CD4-positive, alpha-beta T cell treated with Interleukin-6 at 100 ng/mL for 8 hours (primary cell): Measurements from ENCODE around the gene DBNL.

Source experiments
- DNase-seq: peaks from one replicate; pipeline ENCODE4 v3.0.0-alpha.2; 2020; ENCODE audit warnings: mixed read lengths, low spot score

DBNL gene

DNA sequence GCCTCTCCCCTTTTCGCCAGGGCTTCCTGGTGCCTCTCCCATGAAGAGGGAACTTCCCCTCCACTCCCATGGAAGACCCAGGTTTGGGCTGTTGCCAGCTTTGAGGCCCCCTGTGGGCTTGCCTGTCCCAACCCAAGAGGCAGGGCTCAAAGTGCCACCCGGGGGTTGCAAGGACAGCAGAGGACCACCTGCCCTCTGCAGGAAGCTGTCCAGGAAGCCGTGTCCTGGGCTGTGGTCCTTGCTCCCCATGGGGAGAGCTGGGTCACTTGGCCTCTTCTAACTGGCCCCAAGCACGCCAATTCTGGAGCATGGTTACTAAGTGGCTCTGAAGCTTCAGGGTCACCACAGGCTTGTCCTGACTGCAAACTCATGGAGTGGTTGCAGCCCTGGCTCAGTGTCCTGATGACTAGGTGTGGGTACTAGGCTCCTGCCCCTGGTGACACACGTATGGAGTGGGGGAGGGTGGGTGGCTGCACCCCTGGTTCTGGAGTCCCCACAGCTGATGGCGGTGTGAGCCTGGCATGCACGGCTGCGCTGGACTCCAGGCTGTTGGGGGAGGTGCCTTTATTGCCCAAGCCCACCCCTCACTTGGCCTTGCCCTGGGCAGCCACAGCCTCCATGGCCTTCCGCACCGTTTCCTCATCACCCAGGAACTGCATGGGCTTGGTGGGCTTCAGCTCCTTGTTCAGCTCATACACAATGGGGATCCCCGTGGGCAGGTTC lies 17.8 kb downstream of the DBNL start:
- DNase-seq, result no peak

DNA sequence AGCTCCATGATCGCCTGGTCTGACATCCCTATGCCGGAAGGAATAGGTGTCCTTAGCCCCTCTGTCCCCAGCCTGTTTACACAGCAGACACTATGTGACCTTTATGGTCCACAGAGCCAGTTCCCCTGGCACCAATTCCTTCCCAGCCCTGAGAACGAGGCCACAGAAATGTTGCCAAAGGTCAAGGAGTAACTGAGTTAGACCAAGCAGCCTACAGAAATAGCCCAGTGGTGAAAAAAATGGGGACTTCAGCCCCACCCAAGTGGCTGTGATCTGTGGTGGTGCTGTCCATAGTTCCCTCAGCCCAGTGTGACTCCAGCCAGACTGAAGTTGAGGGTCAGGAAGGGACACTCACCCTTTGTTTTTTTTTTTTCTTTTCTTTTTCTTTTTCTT lies 18.4 kb downstream of the DBNL start:
- no peak for DNase-seq

DNA sequence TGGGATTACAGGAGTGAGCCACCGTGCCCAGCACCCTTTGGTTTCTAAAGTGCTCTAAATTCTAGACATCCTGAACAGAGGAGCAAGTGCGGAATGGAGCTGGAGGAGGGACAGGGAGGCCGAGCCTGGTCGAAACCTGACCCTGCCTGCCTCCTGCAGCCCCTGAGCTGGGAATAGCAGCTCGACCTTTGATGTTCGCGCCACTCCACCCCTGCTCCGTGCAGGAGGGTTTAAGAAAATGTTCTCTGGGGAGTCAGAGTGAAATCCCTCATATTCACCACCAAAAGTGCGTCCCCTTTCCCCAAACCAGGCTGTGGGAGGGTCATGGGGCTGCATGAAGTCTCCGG lies 19.0 kb downstream of the DBNL start:
- no peak for DNase-seq

DNA sequence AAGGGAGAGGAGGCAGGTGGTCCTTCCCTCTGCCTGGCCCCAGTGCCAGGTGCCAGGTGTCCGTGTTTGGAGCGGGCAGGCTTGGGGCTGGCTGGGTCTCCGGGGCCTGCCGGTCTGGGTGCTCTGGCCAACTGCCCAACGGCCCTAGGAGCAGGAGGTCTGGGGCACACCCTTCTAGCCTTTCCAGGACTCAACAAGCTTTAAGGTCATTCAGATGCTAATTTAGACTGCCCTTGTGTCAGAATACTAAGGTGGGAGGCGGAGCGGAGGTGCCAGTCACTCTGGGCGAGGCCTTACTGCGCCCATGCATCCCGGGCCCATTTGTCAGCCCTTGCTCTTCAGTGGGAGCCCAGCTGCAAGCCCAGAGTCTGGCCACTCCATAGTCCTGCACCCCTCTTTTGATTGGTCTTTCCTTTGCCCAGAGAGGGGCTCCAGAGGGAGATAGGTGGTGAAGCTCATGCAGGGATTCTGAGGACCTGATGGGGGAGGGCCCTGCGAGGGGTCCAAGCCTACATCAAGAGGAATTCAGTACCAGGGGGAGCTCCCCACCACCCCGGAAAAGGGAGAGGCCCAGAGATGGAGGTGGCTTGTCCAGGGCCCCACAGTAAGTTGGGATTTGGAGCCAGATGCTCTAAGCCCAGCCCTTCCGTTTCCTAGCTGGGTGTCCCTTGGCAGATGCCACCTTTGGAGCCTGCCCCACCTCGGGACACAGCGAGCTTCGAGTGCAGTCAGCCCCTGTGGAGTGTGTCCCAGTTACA lies 19.6 kb downstream of the DBNL start:
- no peak for DNase-seq

DNA sequence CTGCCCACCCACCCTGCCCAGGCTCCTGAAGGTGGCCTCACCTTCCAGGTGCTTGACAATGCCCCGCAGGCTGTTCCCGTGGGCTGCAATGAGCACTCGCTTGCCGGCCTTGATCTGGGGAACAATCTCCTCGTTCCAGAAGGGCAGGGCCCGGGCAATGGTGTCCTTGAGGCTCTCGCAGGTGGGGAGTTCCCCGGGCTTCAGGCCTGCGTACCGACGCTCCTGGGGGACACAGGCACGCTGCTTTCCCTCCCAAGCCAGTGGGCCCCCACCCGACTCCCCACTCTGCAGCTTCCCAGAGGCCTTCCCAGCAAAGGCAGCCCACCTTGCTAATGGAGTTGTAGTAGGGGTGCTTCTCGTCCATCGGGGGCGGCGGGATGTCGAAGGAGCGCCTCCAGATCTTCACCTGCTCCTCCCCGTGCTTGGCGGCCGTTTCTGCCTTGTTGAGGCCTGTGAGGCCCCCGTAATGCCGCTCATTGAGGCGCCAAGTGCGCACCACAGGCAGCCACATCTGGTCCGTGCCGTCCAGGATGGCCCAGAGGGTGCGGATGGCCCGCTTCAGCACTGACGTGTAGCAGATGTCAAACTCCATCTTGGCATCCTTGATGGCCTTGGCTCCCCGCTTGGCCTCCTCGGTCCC lies 20.4 kb downstream of the DBNL start:
- DNase-seq, result no peak

DNA sequence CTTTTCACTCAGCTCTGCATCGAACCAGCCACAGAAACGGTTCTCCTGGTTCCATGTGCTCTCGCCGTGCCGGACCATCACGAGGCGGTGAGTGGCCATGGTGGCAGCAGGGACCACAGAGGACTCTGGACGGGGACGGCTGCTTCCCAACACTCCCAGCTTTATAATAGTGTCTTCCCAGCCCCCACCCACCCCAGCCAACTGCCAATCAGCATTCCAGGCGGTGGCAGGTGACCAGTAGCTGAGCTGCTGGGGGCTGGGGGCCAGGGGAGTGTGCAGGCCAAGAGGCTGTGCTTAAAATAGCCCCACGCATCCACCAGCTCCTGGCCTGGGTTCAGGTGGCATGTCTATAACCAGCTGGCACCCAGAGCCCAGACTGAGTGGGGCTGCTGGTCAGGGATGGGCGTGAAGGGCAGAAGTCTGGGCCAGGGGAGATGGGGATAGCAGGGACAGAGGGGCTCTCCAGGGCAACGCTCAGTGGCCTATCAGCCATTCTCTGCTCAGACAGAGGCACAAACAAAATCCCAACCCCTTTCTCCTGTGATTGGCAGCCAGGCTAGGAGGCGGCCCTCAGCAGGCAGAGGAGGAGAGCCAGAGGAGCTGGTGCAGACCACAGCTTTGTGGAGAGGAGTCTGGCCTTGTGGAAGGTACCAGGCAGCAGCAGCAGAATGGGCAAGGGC lies 21.1 kb downstream of the DBNL start, which contains the start of gene PGAM2:
Gene PGAM2 (minus strand): TSS at position 137 of the 680 bp plus-strand sequence. CDS start 38 bp downstream, at position 99.
- no peak for DNase-seq

DNA sequence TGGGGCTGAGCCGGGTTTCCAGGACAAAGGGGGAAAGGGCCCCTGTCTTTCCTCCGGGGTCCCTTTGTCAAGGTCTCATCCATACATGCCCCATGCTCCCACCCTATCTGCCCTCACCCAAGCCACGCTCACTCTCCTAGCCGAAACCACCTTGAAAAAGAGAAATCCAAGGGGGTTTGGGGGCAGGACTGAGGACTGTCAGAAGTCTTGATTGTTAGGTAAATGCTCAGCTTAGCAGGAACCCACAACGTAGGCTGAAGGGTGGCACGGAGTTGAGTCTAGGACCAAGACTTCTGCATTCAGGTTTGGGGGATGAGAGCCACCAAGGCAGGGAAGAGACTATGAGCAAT lies 21.6 kb downstream of the DBNL start:
- no peak for DNase-seq

DNA sequence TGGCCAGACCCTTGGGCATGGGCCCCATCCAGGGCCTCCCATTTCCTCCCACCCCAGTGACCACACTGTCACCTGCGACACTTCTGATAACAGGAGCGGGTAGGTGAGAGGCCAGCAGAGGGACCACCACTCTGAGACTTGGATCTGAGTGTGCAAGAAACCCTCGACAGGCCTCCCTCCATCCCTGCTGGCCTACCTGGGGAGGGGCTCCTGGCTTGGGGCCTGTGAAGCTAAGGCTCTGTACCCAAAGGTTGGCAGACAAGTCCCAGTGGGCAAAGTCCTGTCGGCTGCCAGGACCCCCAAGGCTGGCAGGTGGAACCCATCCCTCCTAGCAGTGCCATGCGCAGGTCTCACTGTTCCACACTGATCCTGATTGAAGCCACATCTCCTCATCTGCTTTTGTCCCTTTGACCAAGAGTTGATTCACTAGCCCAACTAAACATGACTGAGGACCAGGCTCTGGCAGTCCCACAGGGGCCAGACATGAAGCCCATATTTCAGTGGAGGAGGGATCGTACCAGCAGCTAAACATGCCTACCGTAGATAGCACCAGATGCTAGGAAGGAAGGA lies 22.1 kb downstream of the DBNL start:
- no peak for DNase-seq

DNA sequence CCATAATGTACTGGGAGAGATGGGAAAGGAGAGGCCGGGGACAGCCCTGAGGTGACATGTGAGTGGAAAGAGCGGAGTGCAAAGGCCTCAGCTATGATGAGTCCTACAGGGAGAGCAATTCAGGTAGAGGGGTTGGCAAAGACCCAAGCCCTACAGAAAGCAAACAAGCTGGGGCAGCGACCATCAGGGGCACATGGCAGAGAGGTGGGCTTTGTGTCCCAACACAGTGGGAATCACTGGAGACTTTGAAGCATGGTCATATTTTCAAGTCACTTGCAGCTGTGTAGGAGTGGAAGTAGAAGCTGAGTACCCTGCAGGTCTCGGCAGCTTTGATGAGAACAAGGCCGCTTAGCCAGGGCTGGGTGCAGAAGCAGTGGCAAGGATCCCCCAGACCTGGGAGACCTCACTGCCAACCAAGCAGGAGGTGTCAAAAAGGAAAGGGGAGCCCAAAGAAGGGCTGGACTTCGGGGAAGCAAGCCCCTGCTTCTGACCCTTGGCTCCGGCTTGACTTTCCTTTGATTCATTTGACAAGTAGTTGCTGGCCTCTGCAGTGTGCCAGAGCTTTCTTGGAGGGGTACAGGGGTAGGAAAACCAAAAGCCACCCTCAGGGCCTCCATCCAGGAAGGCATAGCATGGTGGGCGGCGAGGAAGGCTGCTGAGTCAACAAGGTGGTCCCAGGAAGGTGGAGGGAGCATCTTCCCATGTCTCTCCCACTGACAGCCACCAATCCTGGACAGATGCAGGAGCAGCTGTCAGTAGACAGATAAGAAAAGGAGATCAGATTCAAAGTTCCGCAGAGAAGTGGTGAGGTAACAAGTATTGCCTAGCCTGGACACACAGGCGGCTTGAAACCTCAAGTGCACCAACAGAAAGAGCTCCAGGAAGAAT lies 22.8 kb downstream of the DBNL start:
- DNase-seq, result no peak

DNA sequence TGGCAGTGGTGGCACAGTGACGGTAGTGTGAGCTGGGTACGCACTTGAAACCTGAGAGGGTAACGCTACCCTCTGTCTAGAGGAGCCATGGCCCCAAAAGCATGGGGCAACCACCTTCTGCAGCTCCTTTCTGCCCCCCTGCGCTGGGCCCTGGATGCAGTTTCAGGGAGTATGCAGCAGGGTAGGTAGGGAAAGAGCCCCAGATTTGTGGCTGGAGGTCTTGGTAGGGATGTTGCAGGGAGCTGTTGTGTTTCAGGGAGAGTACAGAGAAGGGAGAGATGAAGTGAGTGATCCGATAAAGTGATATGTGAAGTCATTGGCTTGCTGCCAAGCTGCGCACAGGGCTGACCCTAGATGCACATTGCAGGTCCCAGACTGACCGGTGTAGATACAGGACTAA lies 23.6 kb downstream of the DBNL start:
- no peak for DNase-seq

DNA sequence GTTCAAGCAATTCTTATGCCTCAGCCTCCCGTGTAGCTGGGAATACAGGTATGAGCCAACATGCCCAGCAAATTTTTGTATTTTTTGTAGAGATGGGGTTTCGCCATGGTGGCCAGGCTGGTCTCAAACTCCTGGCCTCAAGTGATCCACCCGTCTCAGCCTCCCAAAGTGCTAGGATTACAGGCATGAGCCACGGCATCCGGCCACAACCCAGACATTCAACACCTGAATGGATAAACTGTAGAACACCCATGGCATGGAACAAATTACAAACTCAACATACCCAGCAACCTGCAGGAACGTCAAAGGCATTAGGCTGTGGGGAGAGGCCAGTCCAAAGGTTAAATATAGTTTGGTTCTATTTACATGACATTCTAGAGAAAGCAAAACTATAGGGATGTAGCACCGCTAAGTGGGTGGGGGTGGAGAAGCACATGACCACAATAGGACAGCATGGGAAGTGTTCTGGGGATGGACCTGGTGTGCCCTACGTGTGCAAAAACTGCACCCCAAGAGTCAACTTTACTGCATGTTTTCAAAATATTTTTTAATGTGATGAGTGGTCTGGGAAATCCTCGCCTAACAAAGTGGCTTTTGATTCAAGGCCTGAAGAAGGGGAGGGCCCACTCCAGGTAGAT lies 27.3 kb downstream of the DBNL start:
- no peak for DNase-seq

DNA sequence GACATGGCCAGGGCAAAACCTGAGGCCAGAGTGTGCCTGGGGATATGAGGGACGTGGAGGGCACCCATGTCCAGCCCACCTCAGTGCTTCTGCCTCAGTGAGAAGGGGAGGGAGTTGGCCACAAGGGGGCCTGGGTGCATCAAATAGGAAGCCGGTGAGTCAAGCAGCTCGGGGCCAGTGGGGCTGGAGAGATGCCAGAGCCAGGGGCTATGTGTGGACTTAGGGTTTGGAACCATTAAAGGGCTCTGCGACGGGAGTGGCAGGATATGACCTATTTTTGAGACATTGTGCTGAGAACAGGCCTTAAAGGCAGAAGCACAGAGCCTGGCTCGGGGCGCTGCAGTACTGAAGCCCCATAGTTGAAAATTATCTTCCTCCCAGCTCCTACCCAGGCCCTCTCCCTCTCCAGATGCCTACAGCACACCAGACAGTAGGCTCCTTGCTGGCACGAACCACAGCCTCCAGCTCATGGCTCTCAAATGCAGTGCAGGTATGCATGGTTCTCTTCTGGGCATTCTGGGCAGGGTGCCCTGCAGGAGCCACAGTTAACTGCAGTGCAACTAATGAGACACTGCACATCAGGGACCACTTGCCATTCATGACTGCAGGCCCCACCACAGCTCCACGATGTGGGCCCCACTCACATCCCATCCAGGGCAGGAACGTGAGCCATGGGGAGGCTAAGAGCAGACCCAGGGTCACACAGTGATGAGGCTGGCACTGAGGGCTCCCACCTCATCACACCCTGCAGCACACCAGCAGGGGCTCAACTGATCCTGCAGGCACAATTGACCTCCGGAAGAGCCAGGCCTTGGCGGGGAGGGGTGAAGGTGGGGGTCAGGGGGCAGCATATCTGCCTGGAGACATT lies 28.1 kb downstream of the DBNL start:
- DNase-seq, result peak; percentile 31

DNA sequence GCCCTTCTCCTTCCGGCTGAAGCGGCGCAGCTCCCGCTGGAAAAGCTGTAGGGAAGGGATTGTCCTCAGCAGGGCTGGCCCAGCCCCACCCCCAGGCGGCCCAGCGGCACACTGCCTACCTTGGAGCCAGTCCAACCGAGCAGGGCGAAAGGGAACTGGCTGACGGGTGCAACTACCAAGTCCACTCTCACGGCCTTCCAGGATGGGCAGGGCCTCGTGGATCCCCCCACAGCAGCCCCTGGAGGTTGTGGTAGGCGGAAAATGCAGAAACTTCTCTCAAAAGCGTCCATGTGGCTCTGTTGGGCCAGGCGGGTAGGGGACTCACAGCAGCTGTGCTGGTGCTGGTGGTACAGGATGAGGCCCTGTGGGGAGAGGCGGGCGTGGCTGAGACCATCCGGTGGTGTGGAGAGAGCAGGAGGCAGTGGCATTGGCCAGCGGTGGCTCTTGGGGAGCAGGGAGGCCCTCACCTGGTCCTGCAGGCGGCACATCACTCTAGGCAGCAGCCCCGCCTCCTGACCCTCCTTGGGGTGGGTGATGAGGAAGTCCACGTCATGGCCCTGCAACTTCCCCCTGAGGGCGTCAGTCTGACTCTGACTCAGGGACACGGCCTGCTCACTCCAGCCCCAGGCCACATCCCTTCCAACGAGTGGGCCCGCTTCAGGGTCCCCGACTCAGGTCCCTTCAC lies 29.3 kb downstream of the DBNL start:
- DNase-seq, result no peak

DNA sequence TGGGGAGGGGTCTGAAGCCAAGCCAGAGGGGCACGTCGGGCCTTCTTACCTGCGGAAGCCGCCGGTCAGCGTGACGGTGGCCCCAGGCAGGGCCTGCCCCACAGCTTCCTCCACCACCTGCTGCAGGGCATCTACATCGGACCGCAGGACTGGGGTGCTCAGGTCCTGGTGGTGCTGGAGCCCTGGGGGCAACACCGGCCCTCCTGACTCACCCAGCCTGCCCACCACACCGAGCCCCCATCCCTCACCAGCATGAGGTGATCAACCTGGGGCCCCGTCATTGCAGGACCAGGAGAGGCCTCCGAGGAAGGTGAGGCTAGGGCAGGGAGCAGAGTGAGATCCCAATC lies 29.8 kb downstream of the DBNL start:
- no peak for DNase-seq

DNA sequence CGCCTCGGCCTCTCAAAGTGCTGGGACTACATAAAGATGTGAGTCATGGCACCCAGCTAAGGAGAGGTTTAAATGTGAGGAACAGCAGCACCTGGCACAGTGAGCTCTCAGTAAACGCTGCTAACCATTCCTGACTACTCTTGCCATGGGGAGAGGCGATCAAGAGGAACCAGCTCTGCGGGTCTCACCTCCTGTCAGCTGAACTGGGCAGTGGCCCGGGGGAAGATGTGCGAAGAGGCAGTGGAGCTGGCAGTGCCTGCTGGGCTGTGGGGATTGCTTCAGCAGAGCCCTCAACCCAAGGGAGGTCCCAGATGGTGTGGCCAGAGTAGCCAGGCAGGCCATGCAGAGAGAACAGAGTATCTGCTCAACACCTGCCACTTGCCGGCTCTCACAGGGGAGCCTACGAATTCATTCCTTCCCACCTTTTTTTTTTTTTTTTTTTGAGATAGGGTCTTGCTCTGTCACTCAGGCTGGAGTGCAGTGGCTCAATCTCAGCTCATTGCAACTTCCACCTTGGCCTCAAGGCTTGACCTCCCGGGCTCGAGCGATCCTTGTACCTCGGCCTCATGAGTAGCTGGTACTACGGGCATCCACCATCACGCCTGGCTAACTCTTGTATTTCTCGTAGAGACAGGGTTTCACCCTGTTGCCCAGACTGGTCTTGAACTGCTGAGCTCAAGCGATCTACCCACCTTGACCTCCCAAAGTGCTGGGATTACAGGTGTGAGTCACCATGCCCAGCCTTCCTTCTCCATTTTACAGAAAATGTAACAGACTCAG lies 31.0 kb downstream of the DBNL start:
- DNase-seq, result no peak

DNA sequence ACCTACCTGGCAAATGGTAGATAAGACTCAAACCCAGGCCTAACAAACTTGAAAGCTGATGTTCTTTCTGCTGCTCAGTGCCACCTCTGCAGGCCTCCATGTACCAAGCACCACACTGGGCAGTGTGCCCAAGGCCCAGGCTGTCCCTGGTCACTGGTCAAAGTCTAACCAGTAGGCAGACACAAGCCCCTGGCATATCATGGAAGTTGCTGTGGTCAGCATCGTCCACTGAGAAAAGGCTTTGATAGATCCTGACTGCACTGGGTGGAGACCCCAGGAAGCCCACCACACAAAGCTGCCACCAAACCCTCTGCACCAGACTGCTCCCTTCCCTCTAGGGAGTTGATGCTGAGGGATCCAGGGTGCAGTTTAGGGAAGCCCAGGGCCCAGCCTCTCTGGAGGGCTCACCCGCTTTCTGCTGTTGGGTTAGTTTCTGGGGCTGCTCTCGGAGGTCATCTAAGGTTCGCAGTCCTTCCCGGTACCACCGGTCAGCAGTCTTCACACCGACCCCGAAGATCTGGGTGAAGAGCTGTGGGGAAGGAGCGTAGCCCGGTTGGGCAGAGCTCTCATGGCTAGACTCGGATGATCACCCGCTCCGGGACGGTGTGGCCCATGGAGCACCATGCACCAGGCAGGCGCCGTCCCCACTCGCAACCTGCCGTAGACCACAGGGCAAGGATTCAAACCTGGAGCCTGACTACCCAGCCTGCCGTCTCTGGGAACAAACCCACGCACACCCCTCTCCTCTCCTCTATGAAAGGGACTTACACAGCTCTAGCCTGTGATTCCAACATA lies 31.8 kb downstream of the DBNL start:
- no peak for DNase-seq

DNA sequence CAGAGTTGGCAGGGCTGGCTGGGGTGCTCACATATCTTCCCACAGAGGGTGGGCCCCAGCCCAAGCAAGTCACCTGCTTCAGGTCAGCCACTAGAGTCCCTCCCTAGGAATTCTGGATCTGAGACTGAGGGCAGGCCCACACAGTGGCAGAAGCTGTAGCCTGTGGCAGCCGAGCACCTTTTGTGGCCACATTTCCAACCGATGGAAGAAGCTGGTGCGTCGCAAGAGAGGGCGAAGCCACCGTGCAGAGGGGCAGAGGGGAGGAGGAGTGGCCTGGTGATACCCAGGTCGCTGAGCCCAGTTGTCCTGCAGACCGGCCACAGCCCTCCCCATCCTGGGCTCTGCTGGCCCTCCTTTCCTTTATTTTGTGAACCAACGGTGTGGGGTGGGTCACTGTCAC lies 32.6 kb downstream of the DBNL start:
- no peak for DNase-seq

DNA sequence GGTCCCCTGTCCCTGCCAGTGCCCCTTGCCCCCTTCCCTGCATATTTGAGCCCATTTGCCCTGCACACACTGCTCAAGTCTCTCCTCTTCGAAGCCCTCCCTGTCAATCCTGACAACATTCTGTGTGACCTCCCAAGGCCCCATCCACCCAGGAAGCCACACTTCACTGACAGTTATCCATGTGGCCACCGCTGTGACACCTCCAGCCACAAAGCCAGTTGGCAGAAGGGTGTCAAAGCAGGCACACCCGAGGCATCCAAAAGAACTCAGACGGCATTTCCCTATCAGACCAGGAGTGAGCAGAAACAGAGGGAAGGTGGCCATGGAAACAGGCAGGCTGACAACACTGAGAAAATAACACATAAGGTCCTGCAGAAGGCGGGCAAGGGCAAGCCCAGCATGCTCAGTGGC lies 33.2 kb downstream of the DBNL start:
- DNase-seq, result no peak
